Measurements from ENCODE around the gene HPN.

DNA sequence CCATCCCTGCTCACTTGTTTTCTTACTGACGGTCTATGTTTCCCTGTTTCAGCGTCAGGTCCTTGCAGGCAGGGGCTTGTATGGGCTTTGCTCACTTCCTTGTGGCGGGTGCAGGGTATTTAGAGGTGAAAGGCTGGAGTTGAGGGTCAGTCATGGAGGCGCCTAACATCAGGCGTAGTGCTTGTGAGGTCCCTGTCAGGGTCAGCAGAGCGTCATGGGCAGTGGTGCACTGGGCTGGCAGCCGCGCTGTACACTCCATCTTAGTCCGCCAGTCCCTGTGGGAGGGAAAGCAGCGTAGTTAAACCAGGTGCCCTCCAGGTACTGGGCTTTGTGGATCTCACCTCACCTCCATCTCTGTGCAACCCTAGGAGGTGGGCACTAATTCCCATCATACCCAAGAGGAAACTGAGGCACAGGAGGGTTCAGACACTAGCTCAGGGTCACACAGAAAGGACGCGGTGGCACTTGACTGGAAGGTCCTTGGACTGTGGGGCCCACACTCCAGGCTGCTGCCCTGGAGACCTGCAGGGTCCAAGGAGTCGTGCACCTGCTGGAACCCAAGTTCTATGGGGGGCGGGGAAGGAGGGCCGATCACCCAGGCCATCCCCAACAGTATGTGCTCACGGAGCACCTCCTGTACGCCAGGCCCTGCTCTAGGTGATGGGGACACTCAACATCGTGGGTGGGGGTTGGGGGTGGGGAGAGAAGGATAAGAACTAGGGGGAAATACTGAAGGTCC, 36.8 kb upstream of the HPN start:
- TF ChIP-seq, protein P1, sequence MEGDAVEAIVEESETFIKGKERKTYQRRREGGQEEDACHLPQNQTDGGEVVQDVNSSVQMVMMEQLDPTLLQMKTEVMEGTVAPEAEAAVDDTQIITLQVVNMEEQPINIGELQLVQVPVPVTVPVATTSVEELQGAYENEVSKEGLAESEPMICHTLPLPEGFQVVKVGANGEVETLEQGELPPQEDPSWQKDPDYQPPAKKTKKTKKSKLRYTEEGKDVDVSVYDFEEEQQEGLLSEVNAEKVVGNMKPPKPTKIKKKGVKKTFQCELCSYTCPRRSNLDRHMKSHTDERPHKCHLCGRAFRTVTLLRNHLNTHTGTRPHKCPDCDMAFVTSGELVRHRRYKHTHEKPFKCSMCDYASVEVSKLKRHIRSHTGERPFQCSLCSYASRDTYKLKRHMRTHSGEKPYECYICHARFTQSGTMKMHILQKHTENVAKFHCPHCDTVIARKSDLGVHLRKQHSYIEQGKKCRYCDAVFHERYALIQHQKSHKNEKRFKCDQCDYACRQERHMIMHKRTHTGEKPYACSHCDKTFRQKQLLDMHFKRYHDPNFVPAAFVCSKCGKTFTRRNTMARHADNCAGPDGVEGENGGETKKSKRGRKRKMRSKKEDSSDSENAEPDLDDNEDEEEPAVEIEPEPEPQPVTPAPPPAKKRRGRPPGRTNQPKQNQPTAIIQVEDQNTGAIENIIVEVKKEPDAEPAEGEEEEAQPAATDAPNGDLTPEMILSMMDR (conservative IDR thresholded peaks at IDR 0.05; ENCODE audit: low read length) = no peak
- TF ChIP-seq EZH2phosphoT487 (IDR thresholded peaks at IDR 0.05; ENCODE audit: borderline replicate concordance) = no peak

All from Loucy (cell line).